Activated T-cell treated with anti-CD3 and anti-CD28 coated beads, Interleukin-2, amount 50 U/mL, for 4 hours (primary cell): ENCODE measurements around the gene ZFP14. TPM values are rescaled to one million over a fixed set of nuclear protein-coding genes. Genes with fewer than 3 reads are reported as not detected.
"Not testable (repeated sequence)": the region's sequence is repeated elsewhere in the genome, so short reads cannot be mapped to it uniquely, and the experiment has no call there.

Experiments used
- ATAC-seq, 2 donors: fragments of 200-7000 bp; cut with Tn5 transposase; one replicate each; pipeline ENCODE4 v1.10.0; 2021
- DNase-seq: peaks from one replicate; pipeline ENCODE4 v3.0.0-alpha.2; 2020
- H3K27me3 Mint-ChIP-seq: one replicate; pipeline ENCODE4 v1.8.0; 2021; ENCODE audit warnings: low read depth, mixed read lengths
- H3K36me3 Mint-ChIP-seq: one replicate; pipeline ENCODE4 v1.8.0; 2022; ENCODE audit warnings: mixed read lengths; ENCODE audit not compliant: insufficient read depth
- H3K4me1 Mint-ChIP-seq: one replicate; pipeline ENCODE4 v1.8.0; 2021; ENCODE audit warnings: low read depth, mixed read lengths
- H3K4me3 Mint-ChIP-seq: one replicate; pipeline ENCODE4 v1.8.0; 2021; ENCODE audit warnings: mild to moderate bottlenecking, moderate library complexity, mixed read lengths
- H3K9me3 Mint-ChIP-seq: one replicate; pipeline ENCODE4 v1.8.0; 2021; ENCODE audit warnings: mixed read lengths
- total RNA-seq, 3 donors: library from RNA; stranded (reverse); gene quantifications; one replicate each; pipeline ENCODE4 v1.2.1, GENCODE V29; 2021

Gene ZFP14
- total RNA-seq, 3 donors from 2014 or later, result 0.73 to 1.1 (median 0.82) TPM

DNA sequence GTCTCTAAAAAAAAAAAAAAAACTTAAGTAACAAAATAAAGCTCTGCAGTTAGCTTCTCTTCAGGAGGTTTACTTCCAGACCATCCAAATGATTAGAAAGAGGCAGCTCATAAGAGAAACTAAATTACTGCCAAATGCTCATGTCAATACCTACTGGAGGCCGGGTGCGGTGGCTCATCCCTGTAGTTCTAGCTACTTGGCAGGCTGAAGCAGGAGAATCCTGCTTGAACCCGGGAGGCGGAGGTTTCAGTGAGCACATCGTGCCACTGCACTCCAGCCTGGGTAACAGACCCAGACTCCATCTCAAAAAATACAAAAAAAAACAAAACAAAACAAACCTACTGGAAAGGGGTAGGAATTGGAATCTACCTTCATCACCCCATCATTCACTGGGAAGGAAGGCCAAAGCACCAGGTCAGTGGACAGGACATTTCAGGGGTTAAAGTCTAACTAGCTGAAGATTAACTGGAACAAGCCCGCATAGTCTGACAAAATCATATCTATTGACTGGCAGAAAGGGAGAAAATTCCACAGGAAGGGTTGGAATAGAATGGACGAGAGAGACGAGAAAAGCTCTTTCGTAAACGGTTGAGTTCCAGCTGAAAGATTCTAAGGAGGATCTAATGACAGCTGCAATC lies 1.3 kb downstream of the ZFP14 start:
- DNase-seq (no peak), ATAC-seq (no peak)
- H3K4me3 Mint-ChIP-seq, result peak overlapping the region; percentile 95
- peaks cover 9% of the 10 kb centered on the region for H3K9me3 Mint-ChIP-seq
- H3K36me3 Mint-ChIP-seq, result peaks cover 8% of the 10 kb centered on the region
- peaks cover 16% of the 10 kb centered on the region for H3K4me1 Mint-ChIP-seq
- no peaks in the 10 kb centered on the region for H3K27me3 Mint-ChIP-seq

DNA sequence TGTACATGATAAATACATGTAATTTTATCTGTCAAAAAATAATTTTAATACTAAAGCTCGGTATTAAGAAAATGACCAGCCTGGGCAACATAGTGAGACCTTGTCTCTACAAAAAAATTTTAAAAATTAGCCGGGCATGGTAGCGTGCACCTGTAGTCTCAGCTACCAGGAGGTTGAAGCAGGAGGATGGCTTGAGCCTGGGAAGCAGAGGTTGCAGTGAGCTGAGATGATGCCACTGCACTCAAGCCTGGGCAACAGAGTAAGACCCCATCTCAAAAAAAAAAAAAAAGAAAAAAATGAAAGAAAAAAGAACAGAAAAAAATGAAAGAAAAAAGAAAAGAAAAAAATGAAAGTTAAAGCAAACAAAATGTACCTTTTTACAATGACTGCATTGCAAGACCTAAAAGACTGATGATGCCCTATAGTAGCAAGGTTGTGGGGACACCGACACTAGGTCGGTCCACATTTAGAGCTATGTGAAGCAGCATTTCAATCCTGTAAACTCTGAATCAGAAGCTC lies 5.3 kb downstream of the ZFP14 start:
- DNase-seq (no peak), ATAC-seq (no peak)
- Mint-ChIP-seq H3K9me3 (peaks cover 17% of the 10 kb centered on the region), H3K27me3 (no peaks in the 10 kb centered on the region), H3K36me3 (peaks cover 36% of the 10 kb centered on the region), H3K4me3 (no peak overlapping the region), H3K4me1 (peaks cover 17% of the 10 kb centered on the region)

DNA sequence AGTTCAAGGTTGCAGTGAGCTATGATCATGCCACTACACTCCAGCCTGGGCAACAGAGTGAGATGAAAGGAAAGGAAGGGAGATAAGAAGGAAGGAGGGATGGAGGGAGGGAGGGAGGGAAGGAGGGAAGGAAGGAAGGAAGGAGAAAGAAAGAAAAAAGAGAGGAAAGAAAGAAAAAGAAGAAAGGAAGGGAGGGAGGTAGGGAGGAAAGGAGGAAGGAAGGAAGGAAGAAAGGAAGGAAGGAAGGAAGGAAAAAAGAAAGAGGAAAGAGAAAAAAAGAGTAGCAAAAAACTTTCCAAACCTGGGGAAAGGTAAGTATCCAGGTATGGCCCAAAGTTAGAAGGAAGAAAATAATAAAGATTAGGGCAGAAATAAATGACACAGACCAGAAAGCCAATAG lies 7.1 kb downstream of the ZFP14 start:
- DNase-seq, result no peak
- no peak for ATAC-seq
- Mint-ChIP-seq H3K36me3 (peaks cover 52% of the 10 kb centered on the region), H3K4me1 (peaks cover 5% of the 10 kb centered on the region), H3K9me3 (peaks cover 17% of the 10 kb centered on the region), H3K27me3 (no peaks in the 10 kb centered on the region), H3K4me3 (no peak overlapping the region)

DNA sequence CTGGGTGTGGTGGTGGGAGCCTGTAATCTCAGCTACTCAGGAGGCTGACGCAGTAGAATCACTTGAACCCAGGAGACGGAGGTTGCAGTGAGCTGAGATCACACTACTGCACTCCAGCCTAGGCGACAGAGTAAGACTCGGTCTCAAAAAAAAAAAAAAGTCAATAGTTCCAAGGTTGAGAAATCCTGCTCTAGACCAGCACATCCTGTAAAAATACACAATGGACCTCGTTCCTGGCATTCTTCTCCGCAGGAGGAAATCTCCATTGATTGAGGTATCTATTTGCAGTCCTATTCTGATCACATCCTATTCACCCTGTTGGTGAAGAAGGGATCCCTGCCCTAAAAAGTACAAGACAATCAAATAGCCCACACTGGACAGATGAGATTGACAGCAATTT lies 15.2 kb downstream of the ZFP14 start:
- peaks cover 4% of the 10 kb centered on the region for H3K9me3 Mint-ChIP-seq
- ATAC-seq (no peak), DNase-seq (no peak)
- H3K27me3 Mint-ChIP-seq, result no peaks in the 10 kb centered on the region
- no peak overlapping the region for H3K4me3 Mint-ChIP-seq
- no peaks in the 10 kb centered on the region for H3K4me1 Mint-ChIP-seq
- H3K36me3 Mint-ChIP-seq, result peaks cover 73% of the 10 kb centered on the region

DNA sequence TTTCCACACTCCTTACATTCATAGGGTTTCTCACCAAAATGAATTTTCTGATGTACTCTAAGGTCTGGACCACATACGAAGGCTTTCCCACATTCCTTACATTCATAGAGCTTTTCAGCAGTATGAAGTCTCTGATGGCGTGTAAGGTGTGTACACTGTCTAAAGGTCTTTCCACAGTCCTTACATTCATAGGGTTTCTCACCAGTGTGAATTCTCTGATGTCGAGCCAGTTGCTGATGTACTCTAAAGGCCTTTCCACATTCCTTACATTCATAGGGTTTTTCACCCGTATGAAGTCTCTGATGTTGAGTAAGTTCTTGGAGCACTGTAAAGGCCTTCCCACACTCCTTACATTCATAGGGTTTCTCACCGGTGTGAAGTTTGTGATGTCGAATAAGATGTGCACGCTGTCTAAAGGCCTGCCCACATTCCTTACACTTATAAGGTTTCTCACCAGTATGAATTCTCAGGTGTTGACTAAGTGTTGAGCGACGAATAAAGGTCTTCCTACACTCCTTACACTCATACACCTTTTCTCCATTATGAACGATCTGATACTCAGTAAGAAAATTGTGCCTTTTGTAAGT lies 38.1 kb downstream of the ZFP14 start:
- Mint-ChIP-seq H3K36me3 (peaks cover 60% of the 10 kb centered on the region), H3K27me3 (no peaks in the 10 kb centered on the region), H3K4me3 (no peak overlapping the region), H3K4me1 (no peaks in the 10 kb centered on the region), H3K9me3 (peaks cover 67% of the 10 kb centered on the region)
- DNase-seq, result no peak
- ATAC-seq, result no peak

DNA sequence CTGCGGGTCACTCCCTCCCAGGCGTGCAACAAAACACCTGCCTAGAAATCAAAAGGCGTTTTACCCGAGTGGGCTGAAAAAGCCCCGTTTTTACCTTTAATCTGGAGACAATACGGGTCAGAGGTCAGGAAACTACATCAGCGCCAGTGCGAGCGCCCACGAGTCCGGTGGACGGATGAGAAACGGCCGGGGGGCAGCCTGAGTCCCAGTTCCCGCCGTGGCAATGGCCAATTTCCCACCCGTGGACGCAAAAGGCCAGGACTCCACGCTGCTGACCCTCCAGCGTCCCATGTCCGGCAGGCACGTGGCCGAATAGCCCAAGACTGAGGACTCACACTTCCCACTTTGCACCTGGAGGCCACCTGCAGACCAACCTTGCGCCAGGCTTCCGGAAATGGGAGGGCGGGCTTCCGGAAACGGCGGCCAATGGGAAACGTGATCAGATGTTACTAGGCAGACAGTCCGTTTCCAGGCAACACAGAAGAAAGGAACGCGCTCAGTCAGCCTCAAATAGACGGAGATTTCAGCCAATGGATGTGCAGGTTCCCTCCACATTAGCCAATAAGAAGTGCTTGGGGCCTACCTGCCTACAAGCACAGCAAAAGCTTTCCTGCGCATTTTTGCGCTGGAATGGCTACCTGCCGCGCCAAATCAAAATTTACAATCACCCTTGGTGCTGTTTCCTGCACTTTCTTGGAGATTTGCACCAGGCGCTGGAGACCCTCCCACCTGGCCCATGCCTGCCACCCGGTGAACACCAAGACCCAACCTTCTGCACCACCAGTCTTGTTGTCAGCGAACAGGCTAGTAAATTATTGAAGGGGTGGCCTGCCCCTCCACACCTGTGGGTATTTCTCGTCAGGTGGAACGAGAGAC lies 47.4 kb downstream of the ZFP14 start:
- Mint-ChIP-seq H3K36me3 (peaks cover 30% of the 10 kb centered on the region), H3K9me3 (peaks cover 49% of the 10 kb centered on the region), H3K4me3 (peak overlapping the region; percentile 75), H3K27me3 (no peaks in the 10 kb centered on the region), H3K4me1 (peaks cover 12% of the 10 kb centered on the region)
- ATAC-seq, result peak; percentile 85 to 86
- DNase-seq, result peak; percentile 23

DNA sequence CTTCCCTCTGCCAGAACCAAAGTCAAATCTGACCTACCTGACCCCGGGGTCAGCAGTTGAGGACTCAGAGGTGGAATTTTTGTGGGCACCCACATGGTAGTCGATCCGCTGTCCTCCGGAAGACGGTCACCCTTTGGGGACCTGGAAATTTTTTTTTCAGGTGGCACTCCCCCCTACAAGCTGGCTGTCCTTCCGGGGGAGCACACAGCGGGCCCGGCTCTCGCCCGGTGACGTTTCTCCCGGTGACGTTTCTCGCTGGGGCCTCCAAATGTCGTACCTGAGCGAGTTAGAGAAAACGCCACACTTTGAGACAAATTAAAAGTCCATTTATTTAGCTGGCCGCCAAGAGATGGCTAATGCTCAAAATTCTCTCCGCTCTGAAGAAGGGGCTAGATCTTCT lies 48.8 kb downstream of the ZFP14 start:
- peaks cover 50% of the 10 kb centered on the region for H3K9me3 Mint-ChIP-seq
- H3K27me3 Mint-ChIP-seq, result no peaks in the 10 kb centered on the region
- no peak for ATAC-seq
- DNase-seq, result no peak
- no peak overlapping the region for H3K4me3 Mint-ChIP-seq
- H3K4me1 Mint-ChIP-seq, result peaks cover 12% of the 10 kb centered on the region
- H3K36me3 Mint-ChIP-seq, result peaks cover 31% of the 10 kb centered on the region

DNA sequence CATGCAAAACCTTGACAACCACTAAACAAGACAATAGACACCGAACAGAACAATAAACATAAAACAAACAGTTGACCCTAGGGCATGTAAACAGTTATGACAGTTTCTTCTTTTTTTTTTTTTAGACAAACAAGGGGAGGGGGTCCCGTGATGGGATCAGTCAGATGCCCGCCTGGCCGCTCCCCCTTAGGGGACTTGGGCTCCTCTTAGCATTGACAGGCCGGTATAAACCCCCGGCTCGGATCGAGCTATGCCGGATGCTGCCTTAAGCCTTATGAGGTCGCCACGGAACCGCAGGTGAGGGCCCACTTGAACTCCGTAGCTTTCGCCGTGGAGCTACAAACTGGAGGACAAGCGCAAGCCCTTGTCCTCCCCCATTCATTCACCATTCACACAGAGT lies 49.5 kb downstream of the ZFP14 start:
- Mint-ChIP-seq H3K4me1 (peaks cover 12% of the 10 kb centered on the region), H3K4me3 (peak overlapping the region; percentile 11)

DNA sequence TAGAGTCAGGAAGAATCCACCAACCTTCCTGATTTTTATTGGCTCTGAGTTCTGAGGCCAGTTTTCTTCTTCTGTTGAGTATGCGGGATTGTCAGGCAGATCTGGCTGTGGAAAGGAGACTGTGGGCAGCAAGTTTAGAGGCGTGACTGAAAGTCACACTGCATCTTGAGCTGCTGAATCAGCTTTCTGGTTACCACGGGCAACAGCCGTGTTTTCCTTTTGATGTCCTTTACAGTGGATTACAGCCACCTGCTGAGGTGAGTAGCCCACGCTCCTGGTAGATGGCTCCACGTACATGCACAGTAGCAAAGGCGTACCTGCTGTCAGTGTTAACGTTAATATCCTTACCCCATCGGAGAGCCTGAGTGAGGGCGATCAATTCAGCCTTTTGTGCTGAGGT lies 52.4 kb downstream of the ZFP14 start:
- not testable (repeated sequence) for H3K4me1 Mint-ChIP-seq, ATAC-seq, H3K27me3 Mint-ChIP-seq, DNase-seq, H3K4me3 Mint-ChIP-seq
- Mint-ChIP-seq H3K9me3 (peaks cover 55% of the 10 kb centered on the region), H3K36me3 (peaks cover 33% of the 10 kb centered on the region)

More for the DNA sequence above, 49.5 kb downstream of the ZFP14 start:
- DNase-seq, ATAC-seq, H3K27me3 Mint-ChIP-seq: not testable (repeated sequence)
- Mint-ChIP-seq H3K36me3 (peaks cover 33% of the 10 kb centered on the region), H3K9me3 (peaks cover 50% of the 10 kb centered on the region)

DNA sequence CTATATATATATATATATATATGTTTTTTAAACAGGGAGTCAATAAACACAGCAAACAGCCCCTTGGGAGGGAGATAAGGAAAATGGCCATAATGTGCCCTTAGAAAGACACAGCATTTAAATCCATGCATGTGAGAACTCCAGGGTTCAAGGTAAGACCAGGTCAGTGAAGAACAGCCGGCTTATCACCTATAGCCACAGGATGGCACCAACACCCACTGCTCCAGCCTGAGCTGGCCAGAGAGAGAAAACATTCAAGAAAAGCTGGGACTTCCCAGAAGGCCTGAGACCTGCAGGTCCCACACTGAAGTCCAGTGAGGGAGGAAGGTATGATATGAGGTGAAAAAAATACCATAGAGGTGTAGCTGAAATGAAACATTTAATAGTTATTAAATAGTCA lies 63.8 kb downstream of the ZFP14 start:
- H3K9me3 Mint-ChIP-seq, H3K36me3 Mint-ChIP-seq, ATAC-seq, DNase-seq, H3K4me3 Mint-ChIP-seq, H3K27me3 Mint-ChIP-seq, H3K4me1 Mint-ChIP-seq: not testable (repeated sequence)

DNA sequence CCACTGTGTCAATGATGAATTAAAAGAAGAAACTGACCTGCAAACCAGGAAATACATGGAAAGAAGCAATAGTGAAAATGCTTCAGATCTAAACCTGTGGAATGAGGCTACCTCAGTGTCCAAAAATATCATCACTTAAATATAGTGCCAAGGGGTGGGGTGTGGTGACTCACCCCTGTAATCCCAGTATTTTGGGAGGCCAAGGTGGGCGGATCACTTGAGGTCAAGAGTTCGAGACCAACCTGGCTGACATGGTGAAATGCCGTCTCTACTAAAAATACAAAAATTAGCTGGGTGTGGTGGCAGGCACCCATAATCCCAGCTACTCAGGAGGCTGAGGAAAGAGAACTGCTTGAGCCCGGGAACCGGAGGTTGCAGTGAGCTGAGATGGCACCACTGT lies 64.9 kb downstream of the ZFP14 start:
- not testable (repeated sequence) for H3K36me3 Mint-ChIP-seq

DNA sequence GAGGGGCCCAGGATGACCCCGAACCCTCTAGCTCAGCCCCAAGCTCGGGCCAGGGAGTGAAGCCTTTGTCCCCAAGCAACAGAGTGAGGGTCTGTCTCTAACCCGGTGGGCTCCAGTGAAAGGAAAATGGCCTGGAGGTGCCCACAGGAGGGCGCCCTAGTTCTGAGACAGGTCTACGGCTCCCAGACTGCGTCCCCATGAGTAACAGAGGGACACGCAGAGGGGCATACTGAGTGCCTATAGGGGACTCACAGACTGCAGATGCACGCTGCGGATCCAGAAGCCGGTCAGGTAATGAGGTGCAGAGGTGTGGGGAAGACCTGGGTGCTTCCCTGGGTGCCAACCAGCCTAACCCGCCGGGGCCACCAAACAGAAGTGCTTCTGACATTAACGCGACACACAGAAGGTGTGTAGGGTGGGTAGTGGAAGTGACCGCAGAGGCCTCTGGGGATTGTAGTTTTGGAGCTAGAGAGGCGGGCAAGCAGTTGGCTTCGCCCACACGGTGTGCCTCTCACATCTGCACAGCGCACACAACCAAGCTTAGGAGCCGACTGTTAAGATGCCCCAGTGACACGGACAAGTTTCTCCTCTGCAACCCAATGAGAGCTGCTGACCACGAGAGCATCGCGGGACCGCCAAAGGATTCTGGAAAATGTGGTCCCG lies 67.8 kb downstream of the ZFP14 start:
- not testable (repeated sequence) for H3K4me1 Mint-ChIP-seq, ATAC-seq, H3K9me3 Mint-ChIP-seq, H3K4me3 Mint-ChIP-seq, H3K36me3 Mint-ChIP-seq, H3K27me3 Mint-ChIP-seq, DNase-seq

More for the DNA sequence above, 64.9 kb downstream of the ZFP14 start:
- H3K4me3 Mint-ChIP-seq, H3K9me3 Mint-ChIP-seq, DNase-seq, ATAC-seq, H3K4me1 Mint-ChIP-seq, H3K27me3 Mint-ChIP-seq: not testable (repeated sequence)

DNA sequence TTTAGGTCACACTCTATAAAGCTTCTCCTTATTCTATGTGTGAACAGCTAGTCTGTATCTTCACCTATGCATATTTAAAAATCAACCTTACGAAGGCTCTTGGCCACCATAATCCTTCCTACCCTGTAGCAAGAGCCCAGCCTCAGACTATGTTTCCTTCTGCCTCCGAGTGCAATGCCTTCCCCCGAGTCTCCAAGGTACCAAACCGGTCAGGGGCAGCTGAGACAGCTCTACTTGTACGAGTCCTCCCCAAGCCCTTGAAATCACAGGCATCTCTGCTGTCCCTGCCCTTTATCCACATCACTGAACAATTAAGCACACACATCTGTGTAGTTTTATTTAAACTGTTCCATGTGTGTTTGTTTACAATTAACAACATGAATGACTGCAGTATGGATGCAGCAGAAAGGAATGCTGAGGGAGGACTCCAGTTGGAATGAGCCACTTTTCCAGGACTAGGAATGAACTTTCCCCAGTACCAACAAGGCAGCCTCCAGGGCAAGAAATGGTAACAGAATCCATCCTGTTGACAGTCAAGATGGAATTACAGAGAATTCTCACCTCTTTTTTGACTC lies 68.5 kb downstream of the ZFP14 start:
- not testable (repeated sequence) for H3K4me3 Mint-ChIP-seq, H3K27me3 Mint-ChIP-seq, DNase-seq, ATAC-seq, H3K9me3 Mint-ChIP-seq, H3K36me3 Mint-ChIP-seq, H3K4me1 Mint-ChIP-seq

DNA sequence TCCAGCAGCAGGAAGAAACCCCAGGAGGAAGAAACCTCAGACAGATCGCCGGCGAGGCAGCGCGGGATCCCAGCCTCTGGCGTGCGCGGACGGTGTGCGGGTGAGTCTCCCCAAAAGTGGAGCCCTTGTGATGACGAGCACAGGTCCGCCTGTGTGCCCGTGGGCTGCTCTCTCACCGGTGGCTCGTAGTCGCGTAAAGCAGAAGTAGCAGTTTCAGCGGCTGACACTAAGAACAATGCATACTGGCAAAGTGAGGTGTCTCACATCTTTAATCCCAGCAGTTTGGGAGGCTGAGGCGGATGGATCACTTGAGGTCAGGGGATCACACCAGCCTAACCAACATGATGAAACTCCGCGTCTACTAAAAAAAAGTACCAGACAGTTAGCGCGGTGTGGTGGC lies 69.2 kb downstream of the ZFP14 start:
- not testable (repeated sequence) for DNase-seq

More for the DNA sequence above, 69.2 kb downstream of the ZFP14 start:
- H3K27me3 Mint-ChIP-seq, H3K4me1 Mint-ChIP-seq, H3K9me3 Mint-ChIP-seq, H3K36me3 Mint-ChIP-seq, ATAC-seq: not testable (repeated sequence)
- H3K4me3 Mint-ChIP-seq, result peak overlapping the region; percentile 42
